Measurements from ENCODE around the gene EIF6. TPM values are rescaled to one million over a fixed set of nuclear protein-coding genes. Genes with fewer than 3 reads are reported as not detected.

Gene EIF6
- total RNA-seq, 1 donor from 2014 or later = 98.0 TPM

DNA sequence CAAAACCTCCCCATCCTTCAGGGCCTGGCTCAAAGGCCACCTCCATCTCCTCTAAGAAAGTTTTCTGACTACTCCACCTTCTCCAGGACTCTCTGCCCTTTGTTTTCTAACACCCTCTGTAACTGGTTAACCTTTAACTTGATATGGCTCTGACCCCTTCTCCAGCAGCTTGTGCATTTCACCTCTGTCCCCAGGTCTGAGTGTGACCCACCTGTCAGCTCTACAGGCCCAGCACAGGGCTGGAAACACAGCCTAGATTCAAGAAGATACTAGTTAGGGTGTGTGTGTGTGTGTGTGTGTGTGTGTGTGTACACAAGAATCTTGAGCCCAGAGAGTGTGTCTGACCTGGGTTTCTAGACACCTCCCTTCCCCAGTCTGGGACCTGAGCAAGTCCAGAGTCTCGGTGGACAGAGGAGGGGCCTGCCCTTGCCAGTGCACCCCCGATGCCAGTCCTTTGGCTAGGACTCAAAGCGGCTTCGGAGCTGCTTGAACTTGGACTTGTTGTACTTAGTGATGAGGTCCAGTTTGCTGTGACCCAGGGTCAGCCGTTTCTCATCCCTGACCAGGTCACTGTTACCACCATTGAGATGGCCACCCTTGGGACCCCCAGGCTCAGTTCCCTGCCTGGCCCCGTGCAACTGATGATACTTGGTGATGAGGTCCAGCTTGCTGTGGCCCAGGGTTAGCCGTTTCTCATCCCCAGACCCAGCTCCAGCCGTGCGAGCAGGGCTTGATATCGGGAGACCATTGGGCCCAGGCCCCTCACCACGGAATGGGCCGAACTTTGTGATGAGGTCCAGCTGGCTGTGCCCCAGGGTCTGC lies 1.7 kb upstream of the EIF6 start:
- no peak overlapping the region for H3K4me3 ChIP-seq
- H3K9me3 ChIP-seq = no peaks in the 10 kb centered on the region
- DNase-seq (ENCODE audit: low spot score in 2 of 2) = no peak
- TF ChIP-seq, protein P1, sequence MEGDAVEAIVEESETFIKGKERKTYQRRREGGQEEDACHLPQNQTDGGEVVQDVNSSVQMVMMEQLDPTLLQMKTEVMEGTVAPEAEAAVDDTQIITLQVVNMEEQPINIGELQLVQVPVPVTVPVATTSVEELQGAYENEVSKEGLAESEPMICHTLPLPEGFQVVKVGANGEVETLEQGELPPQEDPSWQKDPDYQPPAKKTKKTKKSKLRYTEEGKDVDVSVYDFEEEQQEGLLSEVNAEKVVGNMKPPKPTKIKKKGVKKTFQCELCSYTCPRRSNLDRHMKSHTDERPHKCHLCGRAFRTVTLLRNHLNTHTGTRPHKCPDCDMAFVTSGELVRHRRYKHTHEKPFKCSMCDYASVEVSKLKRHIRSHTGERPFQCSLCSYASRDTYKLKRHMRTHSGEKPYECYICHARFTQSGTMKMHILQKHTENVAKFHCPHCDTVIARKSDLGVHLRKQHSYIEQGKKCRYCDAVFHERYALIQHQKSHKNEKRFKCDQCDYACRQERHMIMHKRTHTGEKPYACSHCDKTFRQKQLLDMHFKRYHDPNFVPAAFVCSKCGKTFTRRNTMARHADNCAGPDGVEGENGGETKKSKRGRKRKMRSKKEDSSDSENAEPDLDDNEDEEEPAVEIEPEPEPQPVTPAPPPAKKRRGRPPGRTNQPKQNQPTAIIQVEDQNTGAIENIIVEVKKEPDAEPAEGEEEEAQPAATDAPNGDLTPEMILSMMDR (IDR thresholded peaks at IDR 0.05) = no peak
- H3K27ac ChIP-seq = no peak overlapping the region
- H3K4me1 ChIP-seq = peaks cover 6 to 24% of the 10 kb centered on the region in 2 donors
- no peaks in the 10 kb centered on the region for H3K27me3 ChIP-seq
- H3K36me3 ChIP-seq = peaks cover 0 to 6% of the 10 kb centered on the region in 2 donors
- intact Hi-C loops (cut with DNase I) = no loop called here

DNA sequence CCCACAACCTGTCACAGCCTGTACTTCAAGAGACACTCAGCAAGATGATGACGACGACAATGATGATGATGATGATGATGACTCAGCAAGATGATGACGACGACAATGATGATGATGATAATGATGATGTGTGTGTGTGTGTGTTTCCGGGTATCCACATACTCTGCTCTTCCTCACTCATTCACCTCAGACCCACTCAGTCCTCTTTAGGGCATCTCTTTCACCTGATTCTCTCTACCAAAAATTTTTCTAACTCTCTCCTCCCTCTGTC lies 1.2 kb upstream of the EIF6 start:
- TF ChIP-seq, protein P1 (IDR thresholded peaks at IDR 0.05) = no peak
- no peak for DNase-seq (ENCODE audit: low spot score in 2 of 2)
- intact Hi-C loops (cut with DNase I) = no loop called here
- Histone ChIP-seq H3K9me3 (no peaks in the 10 kb centered on the region), H3K27ac (no peak overlapping the region), H3K27me3 (no peaks in the 10 kb centered on the region), H3K36me3 (peaks cover 0 to 9% of the 10 kb centered on the region in 2 donors), H3K4me3 (no peak overlapping the region), H3K4me1 (peaks cover 6 to 24% of the 10 kb centered on the region in 2 donors)

DNA sequence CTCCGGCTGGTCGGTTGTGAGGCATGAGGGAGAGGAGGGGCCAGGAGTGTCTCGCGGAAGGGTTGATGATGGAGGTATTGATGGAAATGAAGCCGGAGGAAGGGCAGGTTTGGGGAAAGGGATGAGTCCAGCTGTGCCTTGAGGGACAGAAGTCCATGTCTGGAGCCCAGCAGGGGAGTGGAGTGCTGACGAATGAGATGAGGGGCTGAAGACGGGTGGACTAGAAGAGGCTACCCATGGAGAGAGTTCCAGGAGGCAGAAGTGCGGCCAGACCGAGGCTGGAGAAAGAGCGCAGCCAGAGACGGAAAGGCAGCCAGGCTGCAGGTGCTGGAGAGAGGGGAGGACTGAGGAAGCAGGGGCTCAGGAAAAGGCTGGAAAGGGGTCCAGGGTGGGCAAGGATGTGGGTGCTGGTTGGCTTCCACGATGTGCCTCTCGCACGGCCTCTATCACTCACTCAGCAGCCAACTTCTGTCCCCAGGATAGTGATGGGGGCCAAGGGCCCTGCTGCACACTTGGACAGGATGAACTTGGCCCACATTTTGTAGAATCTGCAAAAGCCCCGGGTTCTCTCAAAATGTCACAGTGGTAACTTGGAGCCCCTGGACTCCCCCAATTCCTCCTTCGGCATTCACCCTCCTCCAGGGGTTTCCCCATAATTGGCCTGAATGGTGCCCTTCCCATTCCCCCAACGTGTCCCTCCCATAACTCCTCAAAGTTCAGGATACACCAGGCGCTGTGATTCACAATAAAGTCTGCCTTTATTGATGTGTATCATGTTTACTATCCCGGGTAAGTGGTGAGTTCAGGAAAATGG lies 627 bp upstream of the EIF6 start:
- Histone ChIP-seq H3K36me3 (peaks cover 5 to 14% of the 10 kb centered on the region in 2 donors), H3K9me3 (no peaks in the 10 kb centered on the region), H3K4me3 (peak overlapping the region; percentile 79 to 85), H3K27me3 (no peaks in the 10 kb centered on the region), H3K4me1 (peaks cover 6 to 24% of the 10 kb centered on the region in 2 donors), H3K27ac (peak overlapping the region; percentile 74 to 75)
- intact Hi-C loops (cut with DNase I) = no loop called here
- no peak for DNase-seq (ENCODE audit: low spot score in 2 of 2)
- TF ChIP-seq, protein P1 (IDR thresholded peaks at IDR 0.05) = no peak

DNA sequence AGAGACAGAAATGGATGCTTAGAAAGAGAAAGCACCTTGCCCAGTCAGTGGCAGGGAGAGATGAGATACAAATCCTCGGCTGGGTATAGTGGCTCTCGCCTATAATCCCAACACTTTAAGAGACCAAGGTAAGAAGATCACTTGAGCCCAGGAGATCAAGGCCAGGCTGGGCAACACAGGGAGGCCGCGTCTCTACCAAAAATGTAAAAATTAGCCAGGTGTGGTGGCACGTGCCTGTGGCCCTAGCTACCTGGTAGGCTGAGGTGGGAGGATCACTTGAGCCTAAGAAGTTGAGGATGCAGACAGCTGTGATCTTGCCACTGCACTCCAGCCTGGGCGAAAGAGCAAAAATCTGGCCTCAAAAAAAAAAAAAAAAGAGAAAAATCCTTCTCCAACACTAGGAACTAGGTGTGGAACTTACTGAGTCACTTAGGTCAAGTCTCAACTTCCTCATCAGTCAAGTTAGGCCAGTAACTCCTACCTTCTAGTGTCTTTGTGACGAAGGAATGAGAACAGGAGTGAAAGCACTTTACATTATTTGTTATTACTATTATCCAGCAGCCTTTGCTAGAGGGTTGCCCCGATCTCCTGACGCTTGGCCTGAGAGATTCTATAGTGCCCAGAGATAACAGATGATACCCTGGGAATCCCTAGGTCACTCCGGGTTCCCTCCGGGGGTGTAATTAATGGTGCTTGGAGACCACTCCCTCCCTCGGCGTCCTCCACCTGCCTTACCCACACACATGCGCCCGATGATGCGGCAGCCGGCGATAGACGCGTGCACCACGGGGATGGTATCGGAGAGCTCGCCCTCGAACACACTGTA lies 918 bp downstream of the EIF6 start:
- intact Hi-C loops (cut with DNase I) = no loop called here
- peak overlapping the region; percentile 79 to 85 for H3K4me3 ChIP-seq
- H3K9me3 ChIP-seq = no peaks in the 10 kb centered on the region
- H3K27me3 ChIP-seq = no peaks in the 10 kb centered on the region
- peaks cover 6 to 24% of the 10 kb centered on the region in 2 donors for H3K4me1 ChIP-seq
- peaks cover 18 to 30% of the 10 kb centered on the region in 2 donors for H3K36me3 ChIP-seq
- TF ChIP-seq, protein P1 (IDR thresholded peaks at IDR 0.05) = no peak
- peak overlapping the region; percentile 74 to 75 for H3K27ac ChIP-seq
- no peak for DNase-seq (ENCODE audit: low spot score in 2 of 2)

DNA sequence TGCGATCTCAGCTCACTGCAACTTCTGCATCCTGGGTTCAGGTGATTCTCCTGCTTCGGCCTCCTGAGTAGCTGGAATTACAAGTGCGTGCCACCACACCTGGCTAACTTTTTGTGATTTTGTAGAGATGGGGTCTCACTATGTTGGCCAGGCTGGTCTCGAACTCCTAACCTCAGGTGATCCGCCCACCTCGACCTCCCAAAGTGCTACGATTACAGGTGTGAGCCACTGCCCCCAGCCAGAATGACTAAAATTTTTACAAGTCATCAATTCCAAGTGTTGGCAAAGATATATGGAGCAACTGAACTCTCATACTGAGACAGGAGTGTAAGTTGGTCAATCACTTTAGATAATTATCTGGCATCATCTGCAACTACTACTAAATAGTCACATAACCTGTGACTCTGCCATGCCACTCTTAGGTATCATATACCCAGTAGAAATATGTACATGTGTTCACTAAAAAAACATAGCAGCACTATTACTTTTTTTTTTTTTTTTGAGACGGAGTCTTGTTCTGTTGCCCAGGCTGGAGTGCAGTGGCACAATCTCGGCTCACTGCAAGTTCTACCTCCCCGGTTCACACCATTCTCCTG lies 3.0 kb downstream of the EIF6 start:
- Histone ChIP-seq H3K27me3 (no peaks in the 10 kb centered on the region), H3K27ac (no peak overlapping the region), H3K36me3 (peaks cover 19 to 33% of the 10 kb centered on the region in 2 donors), H3K4me1 (peaks cover 11 to 31% of the 10 kb centered on the region in 2 donors), H3K4me3 (no peak overlapping the region), H3K9me3 (no peaks in the 10 kb centered on the region)
- DNase-seq (ENCODE audit: low spot score in 2 of 2) = no peak
- TF ChIP-seq, protein P1 (IDR thresholded peaks at IDR 0.05) = no peak
- intact Hi-C loops (cut with DNase I) = no loop called here
